ENCODE data around the gene ATP5MG.

ATP5MG gene

DNA sequence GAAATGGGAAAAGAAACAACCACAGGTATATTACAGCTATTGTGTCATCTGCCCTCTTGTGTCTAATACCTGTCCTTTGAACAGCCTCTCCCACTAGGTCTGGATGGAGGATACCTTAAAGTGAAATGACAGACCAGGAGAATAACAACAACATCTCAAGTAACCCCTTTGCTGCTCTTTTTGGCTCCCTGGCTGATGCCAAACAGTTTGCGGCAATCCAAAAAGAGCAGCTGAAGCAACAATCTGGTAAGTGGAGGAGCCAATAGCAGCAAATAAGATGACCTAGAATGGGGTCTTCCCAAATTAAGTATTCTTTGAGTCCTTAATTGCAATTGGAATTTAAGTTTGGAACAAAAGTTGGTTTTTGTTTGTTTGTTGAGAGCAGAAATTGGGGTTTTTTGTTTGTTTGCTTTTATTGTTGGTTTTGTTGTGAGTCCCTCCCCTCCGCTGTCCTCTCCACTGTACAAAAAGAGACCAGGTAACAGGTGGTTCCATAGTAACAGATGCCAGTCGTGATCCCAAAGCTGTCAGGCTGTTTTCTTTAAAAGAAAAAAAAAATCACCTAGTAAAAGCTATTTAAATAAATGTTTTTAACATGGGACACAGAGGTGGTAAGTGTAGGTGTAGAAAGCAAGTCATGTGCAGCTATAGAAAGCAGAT is 36.3 kb upstream of the ATP5MG start:
- H2BK120ac ChIP-seq (ENCODE audit: insufficient read depth, low read length, poor library complexity) = no peak overlapping the region
- no CpG with 5 or more reads among the region's 3 CpGs for WGBS (ENCODE audit: extremely low coverage, insufficient coverage, insufficient read length)
- H2BK5ac ChIP-seq (ENCODE audit: low read depth, low read length, poor library complexity) = no peak overlapping the region
- H3K27me3 ChIP-seq (ENCODE audit: insufficient read depth, low read length) = no peaks in the 10 kb centered on the region
- no peak overlapping the region for H3K14ac ChIP-seq (ENCODE audit: low read length)
- peaks cover 2% of the 10 kb centered on the region in 2 experiments for H3K4me1 ChIP-seq (ENCODE audit: control insufficient read depth in 1 of 2, insufficient read depth in 2 of 2, low read length in 2 of 2)
- H3K36me3 ChIP-seq (ENCODE audit: control insufficient read depth in 1 of 2, insufficient read depth in 2 of 2, low read length in 2 of 2) = peaks cover 10 to 19% of the 10 kb centered on the region in 2 experiments
- H2AFZ ChIP-seq (ENCODE audit: insufficient read depth, low read length, poor library complexity) = no peak overlapping the region
- H3K4ac ChIP-seq (ENCODE audit: low read depth, low read length) = no peak overlapping the region
- H3K27ac ChIP-seq (ENCODE audit: low read depth, low read length) = no peak overlapping the region
- H3K4me2 ChIP-seq (ENCODE audit: low read length) = no peak overlapping the region
- no peak for DNase-seq
- no peak overlapping the region for H2BK12ac ChIP-seq (ENCODE audit: low read length)
- H3K9me3 ChIP-seq (ENCODE audit: insufficient read depth, low read depth, low read length) = no peaks in the 10 kb centered on the region
- H2AK5ac ChIP-seq (ENCODE audit: low read length) = no peak overlapping the region
- H3K23ac ChIP-seq (ENCODE audit: low read length) = no peak overlapping the region
- no peak overlapping the region for H4K91ac ChIP-seq (ENCODE audit: low read depth, low read length)
- H3K4me3 ChIP-seq (ENCODE audit: low read depth, low read length) = no peak overlapping the region
- no peak overlapping the region for H4K12ac ChIP-seq (ENCODE audit: low read depth, low read length)
- H3K18ac ChIP-seq (ENCODE audit: low read length) = no peak overlapping the region
- no peaks in the 10 kb centered on the region for H3K79me1 ChIP-seq (ENCODE audit: low read length)
- H4K8ac ChIP-seq (ENCODE audit: low read depth, low read length) = no peak overlapping the region
- H3K79me2 ChIP-seq (ENCODE audit: control insufficient read depth, insufficient read depth, low read length, poor library complexity) = no peaks in the 10 kb centered on the region
- H3K9ac ChIP-seq (ENCODE audit: low read length) = no peak overlapping the region

DNA sequence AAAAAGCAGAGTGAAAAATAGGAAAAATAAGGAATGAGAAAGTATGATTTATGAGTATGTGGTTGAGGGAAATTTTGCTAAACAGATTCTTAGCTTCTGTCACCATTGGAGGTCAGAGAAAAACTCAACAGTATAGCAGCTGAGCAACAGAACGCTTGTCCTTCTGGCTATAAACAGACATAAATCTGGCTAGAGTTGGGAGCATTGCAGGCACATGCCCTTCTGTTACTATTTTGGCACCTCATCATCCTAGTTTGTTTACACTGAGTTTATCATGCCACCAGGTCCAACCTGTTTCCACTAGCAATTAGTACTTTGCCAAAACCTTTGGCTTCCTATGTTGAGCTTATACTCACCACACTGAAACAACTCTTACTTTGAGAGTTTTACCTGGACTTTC is 35.1 kb upstream of the ATP5MG start:
- H4K91ac ChIP-seq (ENCODE audit: low read depth, low read length) = no peak overlapping the region
- H2BK12ac ChIP-seq (ENCODE audit: low read length) = no peak overlapping the region
- no peaks in the 10 kb centered on the region for H3K9me3 ChIP-seq (ENCODE audit: insufficient read depth, low read depth, low read length)
- H3K27me3 ChIP-seq (ENCODE audit: insufficient read depth, low read length) = no peaks in the 10 kb centered on the region
- H2BK120ac ChIP-seq (ENCODE audit: insufficient read depth, low read length, poor library complexity) = no peak overlapping the region
- no peak overlapping the region for H3K18ac ChIP-seq (ENCODE audit: low read length)
- H2BK5ac ChIP-seq (ENCODE audit: low read depth, low read length, poor library complexity) = no peak overlapping the region
- H3K79me2 ChIP-seq (ENCODE audit: control insufficient read depth, insufficient read depth, low read length, poor library complexity) = no peaks in the 10 kb centered on the region
- H2AK5ac ChIP-seq (ENCODE audit: low read length) = no peak overlapping the region
- peaks cover 17 to 25% of the 10 kb centered on the region in 2 experiments for H3K36me3 ChIP-seq (ENCODE audit: control insufficient read depth in 1 of 2, insufficient read depth in 2 of 2, low read length in 2 of 2)
- no peak overlapping the region for H4K8ac ChIP-seq (ENCODE audit: low read depth, low read length)
- H3K79me1 ChIP-seq (ENCODE audit: low read length) = no peaks in the 10 kb centered on the region
- H3K4ac ChIP-seq (ENCODE audit: low read depth, low read length) = no peak overlapping the region
- H3K4me2 ChIP-seq (ENCODE audit: low read length) = no peak overlapping the region
- WGBS (ENCODE audit: extremely low coverage, insufficient coverage, insufficient read length) = no CpG with 5 or more reads among the region's 1 CpG
- H3K4me3 ChIP-seq (ENCODE audit: low read depth, low read length) = no peak overlapping the region
- no peak overlapping the region for H2AFZ ChIP-seq (ENCODE audit: insufficient read depth, low read length, poor library complexity)
- no peak overlapping the region for H3K27ac ChIP-seq (ENCODE audit: low read depth, low read length)
- no peak overlapping the region for H3K23ac ChIP-seq (ENCODE audit: low read length)
- no peaks in the 10 kb centered on the region for H3K4me1 ChIP-seq (ENCODE audit: control insufficient read depth in 1 of 2, insufficient read depth in 2 of 2, low read length in 2 of 2)
- no peak overlapping the region for H3K14ac ChIP-seq (ENCODE audit: low read length)
- H3K9ac ChIP-seq (ENCODE audit: low read length) = no peak overlapping the region
- DNase-seq = no peak
- no peak overlapping the region for H4K12ac ChIP-seq (ENCODE audit: low read depth, low read length)

DNA sequence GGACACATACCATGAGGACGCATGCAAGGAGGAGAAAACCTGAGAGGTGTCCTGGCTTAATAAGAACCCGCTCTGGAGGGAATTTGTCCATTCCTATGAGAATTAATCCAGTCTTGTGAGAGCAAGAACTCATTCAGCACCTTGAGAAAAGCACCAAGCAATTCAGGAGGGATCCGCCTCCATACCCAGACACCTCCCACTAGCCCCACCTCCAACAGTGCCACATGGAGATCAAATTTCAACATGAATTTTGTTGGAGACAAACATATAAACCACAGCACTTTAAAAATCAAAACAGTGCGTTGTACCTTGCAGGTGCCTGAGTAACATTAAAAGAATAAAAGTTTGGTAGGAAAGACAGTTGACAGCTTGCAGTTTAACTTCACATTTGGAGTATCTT is 30.6 kb upstream of the ATP5MG start:
- Histone ChIP-seq H3K27ac (ENCODE audit: low read depth, low read length) (no peak overlapping the region), H3K9me3 (ENCODE audit: insufficient read depth, low read depth, low read length) (no peaks in the 10 kb centered on the region), H4K91ac (ENCODE audit: low read depth, low read length) (no peak overlapping the region), H3K4ac (ENCODE audit: low read depth, low read length) (no peak overlapping the region), H3K79me1 (ENCODE audit: low read length) (no peaks in the 10 kb centered on the region), H3K36me3 (ENCODE audit: control insufficient read depth in 1 of 2, insufficient read depth in 2 of 2, low read length in 2 of 2) (peaks cover 18 to 44% of the 10 kb centered on the region in 2 experiments), H2BK120ac (ENCODE audit: insufficient read depth, low read length, poor library complexity) (no peak overlapping the region), H3K27me3 (ENCODE audit: insufficient read depth, low read length) (no peaks in the 10 kb centered on the region), H2AFZ (ENCODE audit: insufficient read depth, low read length, poor library complexity) (no peak overlapping the region), H4K8ac (ENCODE audit: low read depth, low read length) (no peak overlapping the region), H3K9ac (ENCODE audit: low read length) (no peak overlapping the region), H3K18ac (ENCODE audit: low read length) (no peak overlapping the region), H3K4me3 (ENCODE audit: low read depth, low read length) (no peak overlapping the region), H3K4me2 (ENCODE audit: low read length) (no peak overlapping the region), H3K14ac (ENCODE audit: low read length) (no peak overlapping the region), H3K79me2 (ENCODE audit: control insufficient read depth, insufficient read depth, low read length, poor library complexity) (no peaks in the 10 kb centered on the region), H4K12ac (ENCODE audit: low read depth, low read length) (no peak overlapping the region), H3K23ac (ENCODE audit: low read length) (no peak overlapping the region), H2BK5ac (ENCODE audit: low read depth, low read length, poor library complexity) (no peak overlapping the region), H2BK12ac (ENCODE audit: low read length) (no peak overlapping the region), H2AK5ac (ENCODE audit: low read length) (no peak overlapping the region), H3K4me1 (ENCODE audit: control insufficient read depth in 1 of 2, insufficient read depth in 2 of 2, low read length in 2 of 2) (no peaks in the 10 kb centered on the region)
- no CpG with 5 or more reads among the region's 4 CpGs for WGBS (ENCODE audit: extremely low coverage, insufficient coverage, insufficient read length)
- no peak for DNase-seq

DNA sequence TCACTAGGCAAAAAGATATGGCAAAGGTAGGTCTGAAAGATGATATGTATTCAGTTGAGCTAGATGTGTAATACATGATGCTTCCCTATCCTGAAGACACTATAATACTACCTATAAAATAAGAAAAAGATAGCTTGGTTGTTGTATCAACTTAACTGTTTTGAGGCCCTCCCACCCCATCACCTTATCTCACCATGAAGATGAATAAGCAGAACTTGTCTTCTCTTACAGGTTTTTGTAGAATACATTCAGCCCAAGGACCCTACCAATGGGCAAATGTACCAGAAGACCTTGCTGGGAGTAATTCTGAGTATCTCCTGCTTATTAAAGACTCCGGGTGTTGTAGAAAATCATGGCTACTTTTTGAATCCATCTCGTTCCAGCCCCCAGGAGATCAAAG is 28.1 kb upstream of the ATP5MG start:
- Histone ChIP-seq H3K18ac (ENCODE audit: low read length) (no peak overlapping the region), H3K4me1 (ENCODE audit: control insufficient read depth in 1 of 2, insufficient read depth in 2 of 2, low read length in 2 of 2) (no peaks in the 10 kb centered on the region), H3K4me2 (ENCODE audit: low read length) (no peak overlapping the region), H3K79me1 (ENCODE audit: low read length) (no peaks in the 10 kb centered on the region), H4K12ac (ENCODE audit: low read depth, low read length) (no peak overlapping the region), H3K4ac (ENCODE audit: low read depth, low read length) (no peak overlapping the region), H4K91ac (ENCODE audit: low read depth, low read length) (no peak overlapping the region), H3K4me3 (ENCODE audit: low read depth, low read length) (no peak overlapping the region), H3K9ac (ENCODE audit: low read length) (no peak overlapping the region), H3K14ac (ENCODE audit: low read length) (no peak overlapping the region), H2BK5ac (ENCODE audit: low read depth, low read length, poor library complexity) (no peak overlapping the region), H3K27ac (ENCODE audit: low read depth, low read length) (no peak overlapping the region), H2AK5ac (ENCODE audit: low read length) (no peak overlapping the region), H3K79me2 (ENCODE audit: control insufficient read depth, insufficient read depth, low read length, poor library complexity) (no peaks in the 10 kb centered on the region), H2BK12ac (ENCODE audit: low read length) (no peak overlapping the region), H2AFZ (ENCODE audit: insufficient read depth, low read length, poor library complexity) (no peak overlapping the region), H4K8ac (ENCODE audit: low read depth, low read length) (no peak overlapping the region), H2BK120ac (ENCODE audit: insufficient read depth, low read length, poor library complexity) (no peak overlapping the region), H3K23ac (ENCODE audit: low read length) (no peak overlapping the region), H3K27me3 (ENCODE audit: insufficient read depth, low read length) (no peaks in the 10 kb centered on the region), H3K36me3 (ENCODE audit: control insufficient read depth in 1 of 2, insufficient read depth in 2 of 2, low read length in 2 of 2) (peaks cover 18 to 50% of the 10 kb centered on the region in 2 experiments), H3K9me3 (ENCODE audit: insufficient read depth, low read depth, low read length) (no peaks in the 10 kb centered on the region)
- WGBS (ENCODE audit: extremely low coverage, insufficient coverage, insufficient read length) = no CpG with 5 or more reads among the region's 2 CpGs
- DNase-seq = no peak

All from trophoblast cell (in vitro differentiated cells and primary cell).